HepG2 (cell line): ENCODE measurements around the gene SLC29A1. TPM values are rescaled to one million over a fixed set of nuclear protein-coding genes. Genes with fewer than 3 reads are reported as not detected.

Experiments
- AFF4 ChIP-seq: sonication (generic); formaldehyde crosslinking; IDR thresholded peaks from 2 replicates; pipeline ENCODE4 v1.4.0; 2020; ENCODE audit warnings: missing genetic modification reagents
- ARNT2 ChIP-seq: sonication (generic); formaldehyde crosslinking; IDR thresholded peaks from 2 replicates; pipeline ENCODE4 v1.8.0; 2022; ENCODE audit warnings: mild to moderate bottlenecking, low read depth, missing genetic modification reagents, moderate library complexity
- ELF4 ChIP-seq: sonication (generic); formaldehyde crosslinking; IDR thresholded peaks from 2 replicates; pipeline ENCODE4 v1.5.0; 2020; ENCODE audit warnings: missing genetic modification reagents, mild to moderate bottlenecking, moderate library complexity, borderline replicate concordance
- ETV5 ChIP-seq: IDR thresholded peaks from 2 replicates; pipeline ENCODE4 v1.6.1; 2018; ENCODE audit warnings: missing biosample characterization, missing genetic modification reagents, inconsistent platforms, borderline replicate concordance
- HMGXB3 ChIP-seq: sonication (generic); formaldehyde crosslinking; IDR thresholded peaks from 2 replicates; pipeline ENCODE4 v1.4.0; 2020; ENCODE audit warnings: missing genetic modification reagents, borderline replicate concordance
- KLF12 ChIP-seq: sonication (generic); formaldehyde crosslinking; IDR thresholded peaks from 2 replicates; pipeline ENCODE4 v1.4.0; 2020; ENCODE audit warnings: missing genetic modification reagents, borderline replicate concordance
- MXD3 ChIP-seq: IDR thresholded peaks from 2 replicates; pipeline ENCODE4 v1.6.1; 2016; ENCODE audit warnings: mild to moderate bottlenecking, missing biosample characterization, missing genetic modification reagents
- NFKB2 ChIP-seq: sonication (generic); formaldehyde crosslinking; IDR thresholded peaks from 2 replicates; pipeline ENCODE4 v1.4.0; 2020; ENCODE audit warnings: missing genetic modification reagents, borderline replicate concordance
- NFKBIZ ChIP-seq: IDR thresholded peaks from 2 replicates; pipeline ENCODE4 v1.6.1; 2018; ENCODE audit warnings: missing genetic modification reagents, missing compliant biosample characterization
- STAG1 ChIP-seq: sonication (generic); formaldehyde crosslinking; IDR thresholded peaks from 2 replicates; pipeline ENCODE4 v1.4.0; 2020; ENCODE audit warnings: missing genetic modification reagents
- ZNF3 ChIP-seq: IDR thresholded peaks from 2 replicates; pipeline ENCODE4 v1.7.0; 2017; ENCODE audit warnings: inconsistent platforms
- ZNF350 ChIP-seq: sonication (generic); formaldehyde crosslinking; IDR thresholded peaks from 2 replicates; pipeline ENCODE4 v1.4.0; 2020; ENCODE audit warnings: mild to moderate bottlenecking, low read depth, missing genetic modification reagents, borderline replicate concordance
- ZNF75D ChIP-seq: sonication (generic); formaldehyde crosslinking; IDR thresholded peaks from 2 replicates; pipeline ENCODE4 v1.8.1; 2023; ENCODE audit warnings: missing genetic modification reagents, mild to moderate bottlenecking, borderline replicate concordance
- ZNF780A ChIP-seq: sonication (generic); formaldehyde crosslinking; IDR thresholded peaks from 2 replicates; pipeline ENCODE4 v1.8.0; 2022; ENCODE audit warnings: mild to moderate bottlenecking, missing genetic modification reagents, moderate library complexity
- ZSCAN20 ChIP-seq: sonication (generic); formaldehyde crosslinking; IDR thresholded peaks from 2 replicates; pipeline ENCODE4 v1.4.0; 2020; ENCODE audit warnings: missing genetic modification reagents, mild to moderate bottlenecking, borderline replicate concordance
- polyA plus RNA-seq, 8 experiments: library from polyadenylated mRNA; depleted of rRNA in 3 of 8; stranded (reverse) in 7 of 8; unstranded in 1 of 8; fragments of >200 nt; fragmentation: Illumina TruSeq in 4 of 8; extraction: Trizol in 4 of 8; gene quantifications; 2 replicates each; pipeline versions ENCODE4 v1.2.1 to v1.2.3, GENCODE V29; 2011 to 2016; ENCODE audit warnings: low read depth in 4 of 8, missing spikeins in 1 of 8, mixed read lengths in 1 of 8; ENCODE audit not compliant: insufficient read depth in 1 of 8
- total RNA-seq, 5 experiments: library from RNA; depleted of rRNA; stranded (reverse); fragments of >200 nt; fragmentation: Illumina TruSeq; extraction: Trizol; gene quantifications; 2 replicates each; pipeline ENCODE4 v1.2.3, GENCODE V29; 2016; ENCODE audit warnings: low read depth in 1 of 5
- TF ChIP-seq, protein P1 (sequence below): sonication (generic); formaldehyde crosslinking; IDR thresholded peaks from 2 replicates; pipeline ENCODE4 v1.4.0; 2020; ENCODE audit warnings: mild to moderate bottlenecking, missing genetic modification reagents, borderline replicate concordance
- TF ChIP-seq, protein P2 (sequence below): IDR thresholded peaks from 2 replicates; pipeline ENCODE4 v1.6.1; 2016; ENCODE audit warnings: low read depth, control low read depth

Gene SLC29A1
- total and polyA plus RNA-seq, 2 of the 13 experiments (the other 11 are each of a cell fraction or from before 2014, with no cell fraction given) = 43.2 to 106 TPM

DNA sequence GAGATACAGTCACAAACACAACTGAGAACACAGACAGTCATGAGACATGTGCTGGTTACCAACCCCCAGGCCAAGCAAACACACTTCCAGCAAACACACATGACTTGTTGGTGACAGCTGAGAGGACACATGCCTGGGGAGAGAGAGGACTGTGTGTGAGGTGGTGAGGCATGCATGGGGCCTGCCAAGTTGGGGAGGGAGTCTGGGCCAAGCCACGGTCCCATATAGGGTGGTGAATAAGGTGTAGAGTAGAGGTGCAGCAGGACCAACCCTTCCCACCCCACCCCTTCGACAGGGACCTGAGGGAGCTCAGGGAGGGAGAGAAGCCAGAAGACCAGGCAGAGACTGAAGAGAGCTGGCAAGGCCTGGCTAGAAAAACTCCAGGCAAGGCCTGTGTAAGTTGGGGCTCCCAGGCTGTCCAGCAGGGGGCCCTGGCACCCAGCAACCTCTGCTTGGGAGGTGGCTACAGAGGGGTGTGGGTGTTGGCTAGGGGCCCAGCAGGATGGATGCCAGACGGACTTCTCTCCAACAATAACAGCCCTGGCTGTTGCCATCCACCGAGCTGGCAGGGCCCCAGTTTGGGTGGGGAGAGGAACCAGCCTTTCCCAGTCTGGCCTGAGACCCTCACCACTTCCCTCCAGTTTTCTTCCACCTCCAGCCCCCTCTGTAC is 2.0 kb upstream of the SLC29A1 start (continued):
- TF ChIP-seq MXD3 (CRISPR knock-in tag) (0 out of 2 replicates have a peak, but pooled peaks have one; percentile 15), ZNF780A (CRISPR knock-in tag) (no peak), KLF12 (CRISPR knock-in tag) (peak; percentile 55; the same call in 1 of the 2 replicates), ZNF350 (peak; percentile 74), ZSCAN20 (no peak), ZNF3 (CRISPR knock-in tag) (no peak), AFF4 (CRISPR knock-in tag) (no peak), STAG1 (peak; percentile 65), ELF4 (no peak), HMGXB3 (CRISPR knock-in tag) (no peak), ARNT2 (0 out of 2 replicates have a peak, but pooled peaks have one; percentile 35), NFKB2 (CRISPR knock-in tag) (peak; percentile 89; the same call in 1 of the 2 replicates), ETV5 (CRISPR knock-in tag) (peak; percentile 49; the same call in 1 of the 2 replicates), ZNF75D (CRISPR knock-in tag) (no peak), NFKBIZ (CRISPR knock-in tag) (no peak)
- TF ChIP-seq, protein P1, sequence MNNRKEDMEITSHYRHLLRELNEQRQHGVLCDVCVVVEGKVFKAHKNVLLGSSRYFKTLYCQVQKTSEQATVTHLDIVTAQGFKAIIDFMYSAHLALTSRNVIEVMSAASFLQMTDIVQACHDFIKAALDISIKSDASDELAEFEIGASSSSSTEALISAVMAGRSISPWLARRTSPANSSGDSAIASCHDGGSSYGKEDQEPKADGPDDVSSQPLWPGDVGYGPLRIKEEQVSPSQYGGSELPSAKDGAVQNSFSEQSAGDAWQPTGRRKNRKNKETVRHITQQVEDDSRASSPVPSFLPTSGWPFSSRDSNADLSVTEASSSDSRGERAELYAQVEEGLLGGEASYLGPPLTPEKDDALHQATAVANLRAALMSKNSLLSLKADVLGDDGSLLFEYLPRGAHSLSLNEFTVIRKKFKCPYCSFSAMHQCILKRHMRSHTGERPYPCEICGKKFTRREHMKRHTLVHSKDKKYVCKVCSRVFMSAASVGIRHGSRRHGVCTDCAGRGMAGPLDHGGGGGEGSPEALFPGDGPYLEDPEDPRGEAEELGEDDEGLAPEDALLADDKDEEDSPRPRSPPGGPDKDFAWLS (CRISPR knock-in tag) = no peak
- TF ChIP-seq, protein P2, sequence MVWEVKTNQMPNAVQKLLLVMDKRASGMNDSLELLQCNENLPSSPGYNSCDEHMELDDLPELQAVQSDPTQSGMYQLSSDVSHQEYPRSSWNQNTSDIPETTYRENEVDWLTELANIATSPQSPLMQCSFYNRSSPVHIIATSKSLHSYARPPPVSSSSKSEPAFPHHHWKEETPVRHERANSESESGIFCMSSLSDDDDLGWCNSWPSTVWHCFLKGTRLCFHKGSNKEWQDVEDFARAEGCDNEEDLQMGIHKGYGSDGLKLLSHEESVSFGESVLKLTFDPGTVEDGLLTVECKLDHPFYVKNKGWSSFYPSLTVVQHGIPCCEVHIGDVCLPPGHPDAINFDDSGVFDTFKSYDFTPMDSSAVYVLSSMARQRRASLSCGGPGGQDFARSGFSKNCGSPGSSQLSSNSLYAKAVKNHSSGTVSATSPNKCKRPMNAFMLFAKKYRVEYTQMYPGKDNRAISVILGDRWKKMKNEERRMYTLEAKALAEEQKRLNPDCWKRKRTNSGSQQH (CRISPR knock-in tag) = 0 out of 2 replicates have a peak, but pooled peaks have one; percentile 44
